Activated T-helper 17 cell treated with anti-CD3 and anti-CD28 coated beads, Interleukin-2, amount 50 U/mL, for 72 hours (primary cell): Measurements from ENCODE around the gene KRTAP10-4. TPM values are rescaled to one million over a fixed set of nuclear protein-coding genes. Genes with fewer than 3 reads are reported as not detected.

ENCODE experiments used
- ATAC-seq: fragments of 150-1000 bp; cut with Tn5 transposase; replicated peaks from 2 replicates; pipeline ENCODE4 v1.10.0; 2021; ENCODE audit warnings: mild to moderate bottlenecking, moderate library complexity
- H3K27ac Mint-ChIP-seq: one replicate; pipeline ENCODE4 v1.8.0; 2022; ENCODE audit warnings: mixed read lengths
- H3K27me3 Mint-ChIP-seq: one replicate; pipeline ENCODE4 v1.8.0; 2022; ENCODE audit warnings: mixed read lengths
- H3K36me3 Mint-ChIP-seq: one replicate; pipeline ENCODE4 v1.8.0; 2022; ENCODE audit warnings: low read depth, mild to moderate bottlenecking, mixed read lengths
- H3K4me1 Mint-ChIP-seq: one replicate; pipeline ENCODE4 v1.8.0; 2022; ENCODE audit warnings: mixed read lengths
- H3K4me3 Mint-ChIP-seq: one replicate; pipeline ENCODE4 v1.8.0; 2022; ENCODE audit warnings: mild to moderate bottlenecking, mixed read lengths
- H3K9me3 Mint-ChIP-seq: one replicate; pipeline ENCODE4 v1.8.0; 2022; ENCODE audit warnings: mixed read lengths
- total RNA-seq, 2 donors: library from RNA; stranded (reverse); gene quantifications; one replicate each; pipeline ENCODE4 v1.2.3, GENCODE V29; 2022

The KRTAP10-4 gene
- total RNA-seq, 2 donors from 2014 or later: not detected

- peaks cover 5% of the 10 kb centered on the region for H3K9me3 Mint-ChIP-seq
- no peaks in the 10 kb centered on the region for H3K36me3 Mint-ChIP-seq
- no peak for ATAC-seq
- peak overlapping the region; percentile 74 for H3K27ac Mint-ChIP-seq
- no peak overlapping the region for H3K4me3 Mint-ChIP-seq
- H3K27me3 Mint-ChIP-seq: no peaks in the 10 kb centered on the region
- peaks cover 11% of the 10 kb centered on the region for H3K4me1 Mint-ChIP-seq
These were observed 9.4 kb upstream of the KRTAP10-4 start for GRCh38 chr21:44564099-44564498.

GRCh38 chr21:44564886-44565598, 8.5 kb upstream of the KRTAP10-4 start:
- H3K4me3 Mint-ChIP-seq: peak overlapping the region; percentile 33
- peak overlapping the region; percentile 74 for H3K27ac Mint-ChIP-seq
- H3K27me3 Mint-ChIP-seq: no peaks in the 10 kb centered on the region
- peaks cover 5% of the 10 kb centered on the region for H3K9me3 Mint-ChIP-seq
- H3K4me1 Mint-ChIP-seq: peaks cover 11% of the 10 kb centered on the region
- peak; percentile 61 for ATAC-seq
- H3K36me3 Mint-ChIP-seq: no peaks in the 10 kb centered on the region

GRCh38 chr21:44566403-44566802, 7.1 kb upstream of the KRTAP10-4 start:
- H3K27ac Mint-ChIP-seq: no peak overlapping the region
- ATAC-seq: no peak
- H3K27me3 Mint-ChIP-seq: no peaks in the 10 kb centered on the region
- H3K4me3 Mint-ChIP-seq: no peak overlapping the region
- no peaks in the 10 kb centered on the region for H3K36me3 Mint-ChIP-seq
- no peaks in the 10 kb centered on the region for H3K9me3 Mint-ChIP-seq
- peaks cover 11% of the 10 kb centered on the region for H3K4me1 Mint-ChIP-seq

- Mint-ChIP-seq H3K4me3 (no peak overlapping the region), H3K27me3 (no peaks in the 10 kb centered on the region), H3K4me1 (peaks cover 11% of the 10 kb centered on the region), H3K9me3 (no peaks in the 10 kb centered on the region), H3K36me3 (no peaks in the 10 kb centered on the region), H3K27ac (no peak overlapping the region)
- no peak for ATAC-seq
These were observed 5.9 kb upstream of the KRTAP10-4 start for GRCh38 chr21:44567481-44568171.

- H3K27ac Mint-ChIP-seq: no peak overlapping the region
- H3K4me3 Mint-ChIP-seq: no peak overlapping the region
- peaks cover 2% of the 10 kb centered on the region for H3K27me3 Mint-ChIP-seq
- H3K9me3 Mint-ChIP-seq: no peaks in the 10 kb centered on the region
- ATAC-seq: no peak
- H3K36me3 Mint-ChIP-seq: no peaks in the 10 kb centered on the region
- peaks cover 11% of the 10 kb centered on the region for H3K4me1 Mint-ChIP-seq
These were observed 5.3 kb upstream of the KRTAP10-4 start for GRCh38 chr21:44568261-44568660.

GRCh38 chr21:44568667-44569556, 4.6 kb upstream of the KRTAP10-4 start:
- peaks cover 11% of the 10 kb centered on the region for H3K4me1 Mint-ChIP-seq
- H3K27ac Mint-ChIP-seq: no peak overlapping the region
- H3K4me3 Mint-ChIP-seq: no peak overlapping the region
- peaks cover 3% of the 10 kb centered on the region for H3K27me3 Mint-ChIP-seq
- H3K9me3 Mint-ChIP-seq: no peaks in the 10 kb centered on the region
- H3K36me3 Mint-ChIP-seq: no peaks in the 10 kb centered on the region
- peak; percentile 18 for ATAC-seq

- ATAC-seq: no peak
- Mint-ChIP-seq H3K36me3 (no peaks in the 10 kb centered on the region), H3K27me3 (peaks cover 3% of the 10 kb centered on the region), H3K27ac (no peak overlapping the region), H3K4me3 (no peak overlapping the region), H3K9me3 (no peaks in the 10 kb centered on the region), H3K4me1 (peaks cover 5% of the 10 kb centered on the region)
These were observed 3.5 kb upstream of the KRTAP10-4 start for GRCh38 chr21:44569861-44570517.

- H3K27me3 Mint-ChIP-seq: peaks cover 3% of the 10 kb centered on the region
- H3K4me1 Mint-ChIP-seq: no peaks in the 10 kb centered on the region
- H3K4me3 Mint-ChIP-seq: no peak overlapping the region
- ATAC-seq: no peak
- H3K9me3 Mint-ChIP-seq: no peaks in the 10 kb centered on the region
- no peaks in the 10 kb centered on the region for H3K36me3 Mint-ChIP-seq
- no peak overlapping the region for H3K27ac Mint-ChIP-seq
These were observed 2.2 kb upstream of the KRTAP10-4 start for GRCh38 chr21:44571296-44571695.

- Mint-ChIP-seq H3K4me1 (no peaks in the 10 kb centered on the region), H3K9me3 (peaks cover 4% of the 10 kb centered on the region), H3K27me3 (peaks cover 3% of the 10 kb centered on the region), H3K4me3 (no peak overlapping the region), H3K36me3 (no peaks in the 10 kb centered on the region), H3K27ac (no peak overlapping the region)
- ATAC-seq: no peak
These were observed 1.4 kb upstream of the KRTAP10-4 start for GRCh38 chr21:44571844-44572782.

GRCh38 chr21:44572959-44573583, 458 bp upstream of the KRTAP10-4 start:
- no peak overlapping the region for H3K27ac Mint-ChIP-seq

GRCh38 chr21:44574457-44575306, 1.2 kb downstream of the KRTAP10-4 start:
- Mint-ChIP-seq H3K4me3 (no peak overlapping the region), H3K27me3 (peaks cover 3% of the 10 kb centered on the region), H3K27ac (peak overlapping the region; percentile 48), H3K4me1 (no peaks in the 10 kb centered on the region), H3K9me3 (peaks cover 7% of the 10 kb centered on the region), H3K36me3 (no peaks in the 10 kb centered on the region)
- ATAC-seq: no peak

More at GRCh38 chr21:44572959-44573583, 458 bp upstream of the KRTAP10-4 start:
- peaks cover 7% of the 10 kb centered on the region for H3K9me3 Mint-ChIP-seq
- H3K36me3 Mint-ChIP-seq: no peaks in the 10 kb centered on the region
- H3K4me1 Mint-ChIP-seq: no peaks in the 10 kb centered on the region
- ATAC-seq: no peak
- H3K27me3 Mint-ChIP-seq: peaks cover 3% of the 10 kb centered on the region
- no peak overlapping the region for H3K4me3 Mint-ChIP-seq

- no peak for ATAC-seq
- Mint-ChIP-seq H3K36me3 (no peaks in the 10 kb centered on the region), H3K27me3 (peaks cover 3% of the 10 kb centered on the region), H3K4me1 (no peaks in the 10 kb centered on the region), H3K27ac (peak overlapping the region; percentile 48), H3K4me3 (no peak overlapping the region), H3K9me3 (peaks cover 7% of the 10 kb centered on the region)
These were observed 1.9 kb downstream of the KRTAP10-4 start for GRCh38 chr21:44575307-44576024.
